Measurements from ENCODE around the gene CLIP2.
"Not testable (repeated sequence)": the region's sequence is repeated elsewhere in the genome, so short reads cannot be mapped to it uniquely, and the experiment has no call there.

CLIP2 gene

GRCh38 chr7:74429153-74429747 lies 140.0 kb downstream of the CLIP2 start:
- ATAC-seq (ENCODE audit: low read depth), result no peak
- no peak overlapping the region for H3K4me3 ChIP-seq (ENCODE audit: severe bottlenecking)
- DNase-seq (ENCODE audit: low spot score), result no peak
- no peaks in the 10 kb centered on the region for H3K4me1 ChIP-seq (ENCODE audit: insufficient read depth, poor library complexity, severe bottlenecking)
- H3K27me3 ChIP-seq (ENCODE audit: insufficient read depth, poor library complexity, severe bottlenecking), result no peaks in the 10 kb centered on the region
- no peaks in the 10 kb centered on the region for H3K9me3 ChIP-seq (ENCODE audit: severe bottlenecking)
- no peaks in the 10 kb centered on the region for H3K36me3 ChIP-seq (ENCODE audit: low read depth)
- H3K27ac ChIP-seq (ENCODE audit: poor library complexity, severe bottlenecking), result no peak overlapping the region
- no peak for TF ChIP-seq CTCF (IDR thresholded peaks at IDR 0.05; ENCODE audit: poor library complexity, severe bottlenecking)

GRCh38 chr7:74430409-74430808 lies 141.2 kb downstream of the CLIP2 start:
- not testable (repeated sequence) for DNase-seq (ENCODE audit: low spot score); H3K27me3 ChIP-seq (ENCODE audit: insufficient read depth, poor library complexity, severe bottlenecking); H3K36me3 ChIP-seq (ENCODE audit: low read depth); ATAC-seq (ENCODE audit: low read depth); H3K9me3 ChIP-seq (ENCODE audit: severe bottlenecking); H3K4me3 ChIP-seq (ENCODE audit: severe bottlenecking); H3K4me1 ChIP-seq (ENCODE audit: insufficient read depth, poor library complexity, severe bottlenecking); H3K27ac ChIP-seq (ENCODE audit: poor library complexity, severe bottlenecking)

- no peak for ATAC-seq (ENCODE audit: low read depth)
- no peak overlapping the region for H3K27ac ChIP-seq (ENCODE audit: poor library complexity, severe bottlenecking)
- no peaks in the 10 kb centered on the region for H3K27me3 ChIP-seq (ENCODE audit: insufficient read depth, poor library complexity, severe bottlenecking)
- TF ChIP-seq CTCF (IDR thresholded peaks at IDR 0.05; ENCODE audit: poor library complexity, severe bottlenecking), result no peak
- no peak overlapping the region for H3K4me3 ChIP-seq (ENCODE audit: severe bottlenecking)
- H3K4me1 ChIP-seq (ENCODE audit: insufficient read depth, poor library complexity, severe bottlenecking), result no peaks in the 10 kb centered on the region
- no peaks in the 10 kb centered on the region for H3K36me3 ChIP-seq (ENCODE audit: low read depth)
- DNase-seq (ENCODE audit: low spot score), result no peak
- no peaks in the 10 kb centered on the region for H3K9me3 ChIP-seq (ENCODE audit: severe bottlenecking)
Observed at GRCh38 chr7:74430961-74431466, 141.8 kb downstream of the CLIP2 start.

GRCh38 chr7:74437291-74437571 lies 148.0 kb downstream of the CLIP2 start:
- not testable (repeated sequence) for H3K36me3 ChIP-seq (ENCODE audit: low read depth); H3K27me3 ChIP-seq (ENCODE audit: insufficient read depth, poor library complexity, severe bottlenecking); H3K27ac ChIP-seq (ENCODE audit: poor library complexity, severe bottlenecking); DNase-seq (ENCODE audit: low spot score); H3K9me3 ChIP-seq (ENCODE audit: severe bottlenecking); H3K4me1 ChIP-seq (ENCODE audit: insufficient read depth, poor library complexity, severe bottlenecking); ATAC-seq (ENCODE audit: low read depth); H3K4me3 ChIP-seq (ENCODE audit: severe bottlenecking)

- Histone ChIP-seq H3K36me3 (ENCODE audit: low read depth) (no peaks in the 10 kb centered on the region), H3K27ac (ENCODE audit: poor library complexity, severe bottlenecking) (no peak overlapping the region), H3K9me3 (ENCODE audit: severe bottlenecking) (peaks cover 2% of the 10 kb centered on the region), H3K27me3 (ENCODE audit: insufficient read depth, poor library complexity, severe bottlenecking) (no peaks in the 10 kb centered on the region), H3K4me1 (ENCODE audit: insufficient read depth, poor library complexity, severe bottlenecking) (no peaks in the 10 kb centered on the region), H3K4me3 (ENCODE audit: severe bottlenecking) (no peak overlapping the region)
- DNase-seq (ENCODE audit: low spot score) (no peak), ATAC-seq (ENCODE audit: low read depth) (no peak)
- TF ChIP-seq CTCF (IDR thresholded peaks at IDR 0.05; ENCODE audit: poor library complexity, severe bottlenecking), result no peak
Observed at GRCh38 chr7:74438327-74438726, 149.1 kb downstream of the CLIP2 start.

GRCh38 chr7:74439541-74439940 lies 150.3 kb downstream of the CLIP2 start:
- no peak for ATAC-seq (ENCODE audit: low read depth)
- Histone ChIP-seq H3K4me3 (ENCODE audit: severe bottlenecking) (no peak overlapping the region), H3K36me3 (ENCODE audit: low read depth) (no peaks in the 10 kb centered on the region), H3K9me3 (ENCODE audit: severe bottlenecking) (peaks cover 2% of the 10 kb centered on the region), H3K27me3 (ENCODE audit: insufficient read depth, poor library complexity, severe bottlenecking) (no peaks in the 10 kb centered on the region), H3K27ac (ENCODE audit: poor library complexity, severe bottlenecking) (no peak overlapping the region), H3K4me1 (ENCODE audit: insufficient read depth, poor library complexity, severe bottlenecking) (no peaks in the 10 kb centered on the region)
- DNase-seq (ENCODE audit: low spot score), result no peak
- no peak for TF ChIP-seq CTCF (IDR thresholded peaks at IDR 0.05; ENCODE audit: poor library complexity, severe bottlenecking)

GRCh38 chr7:74440143-74440542 lies 150.9 kb downstream of the CLIP2 start:
- H3K36me3 ChIP-seq (ENCODE audit: low read depth); H3K4me3 ChIP-seq (ENCODE audit: severe bottlenecking); H3K9me3 ChIP-seq (ENCODE audit: severe bottlenecking); H3K4me1 ChIP-seq (ENCODE audit: insufficient read depth, poor library complexity, severe bottlenecking); DNase-seq (ENCODE audit: low spot score); H3K27me3 ChIP-seq (ENCODE audit: insufficient read depth, poor library complexity, severe bottlenecking); H3K27ac ChIP-seq (ENCODE audit: poor library complexity, severe bottlenecking); ATAC-seq (ENCODE audit: low read depth): not testable (repeated sequence)

Data from RWPE2 (cell line).